Frontal cortex (tissue), 4 donors: ENCODE data around the gene UBL7. TPM values are rescaled to one million over a fixed set of nuclear protein-coding genes. Genes with fewer than 3 reads are reported as not detected.
"Not testable (repeated sequence)": the region's sequence is repeated elsewhere in the genome, so short reads cannot be mapped to it uniquely, and the experiment has no call there.

ENCODE experiments used
- DNase-seq, 2 donors: peaks; one replicate each; pipeline ENCODE4 v3.0.0; 2012; ENCODE audit warnings: low spot score in 2 of 2
- FAIRE-seq: peaks from 2 replicates; lab custom pipeline; 2012; peaks lifted over from hg19 to GRCh38; lab: Jason Lieb, UNC
- total RNA-seq: library from RNA; depleted of rRNA; stranded (reverse); fragments of >200 nt; gene quantifications from one replicate; pipeline ENCODE4 v1.2.3, GENCODE V29; 2014
- donor health status: control.
- donor health status: control.
- donor health status: control.

Gene UBL7
- total RNA-seq, 1 donor from 2014 or later, result 28.9 TPM

DNA sequence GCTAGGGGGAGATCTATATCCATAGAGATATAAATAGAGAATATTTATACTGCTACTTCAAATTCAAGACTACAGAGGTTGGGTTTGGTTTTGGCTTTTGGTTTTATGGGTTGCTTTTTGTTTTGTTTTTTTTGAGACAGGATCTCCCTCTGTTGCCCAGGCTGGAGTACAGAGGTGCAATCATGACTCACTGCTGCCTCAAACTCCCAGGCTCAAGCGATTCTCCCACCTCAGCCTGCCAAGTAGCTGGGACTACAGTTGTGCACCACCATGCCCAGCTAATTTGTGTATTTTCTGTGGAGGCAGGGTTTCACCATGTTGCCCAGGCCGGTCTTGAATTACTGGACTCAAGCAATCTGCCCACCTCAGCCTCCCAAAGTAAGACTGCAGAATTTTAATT lies 3.9 kb upstream of the UBL7 start:
- FAIRE-seq (no peak), DNase-seq (no peak)

DNA sequence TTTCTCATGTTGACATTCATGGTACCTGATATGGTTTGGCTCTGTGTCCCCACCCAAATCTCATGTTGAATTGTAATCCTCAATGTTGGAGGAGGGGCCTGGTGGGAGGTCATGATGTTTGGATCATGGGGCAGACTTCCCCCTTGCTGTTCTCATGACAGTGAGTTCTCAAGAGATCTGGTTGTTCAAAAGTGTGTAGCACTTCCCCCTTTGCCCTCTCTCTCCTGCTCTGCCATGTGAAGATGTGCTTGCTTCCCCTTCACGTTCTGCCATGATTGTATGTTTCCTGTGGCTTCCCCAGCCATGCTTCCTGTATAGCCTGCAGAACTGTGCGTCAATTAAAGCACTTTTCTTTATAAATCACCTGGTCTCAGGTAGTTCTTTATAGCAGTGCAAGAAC lies 3.3 kb upstream of the UBL7 start:
- no peak for FAIRE-seq

DNA sequence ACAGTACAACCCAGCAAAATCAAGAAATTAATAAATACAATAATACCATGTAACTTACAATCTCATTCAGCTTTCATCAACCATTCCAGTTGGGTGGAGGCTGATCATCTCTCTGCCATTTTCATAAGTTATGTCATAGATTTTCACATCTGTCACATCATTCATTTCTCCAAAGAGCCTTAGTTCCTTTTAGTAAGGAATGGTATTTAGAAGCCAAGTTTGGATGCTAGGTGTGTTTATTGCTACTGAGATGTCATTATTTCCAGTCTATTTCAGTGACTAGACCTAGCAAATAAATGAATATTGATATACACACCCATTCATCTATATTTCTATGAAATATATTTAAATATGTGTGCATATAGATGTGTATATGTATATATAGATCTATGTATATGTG lies 2.7 kb upstream of the UBL7 start:
- DNase-seq, result no peak
- FAIRE-seq, result no peak

More for the DNA sequence above, 3.3 kb upstream of the UBL7 start:
- DNase-seq, result no peak

DNA sequence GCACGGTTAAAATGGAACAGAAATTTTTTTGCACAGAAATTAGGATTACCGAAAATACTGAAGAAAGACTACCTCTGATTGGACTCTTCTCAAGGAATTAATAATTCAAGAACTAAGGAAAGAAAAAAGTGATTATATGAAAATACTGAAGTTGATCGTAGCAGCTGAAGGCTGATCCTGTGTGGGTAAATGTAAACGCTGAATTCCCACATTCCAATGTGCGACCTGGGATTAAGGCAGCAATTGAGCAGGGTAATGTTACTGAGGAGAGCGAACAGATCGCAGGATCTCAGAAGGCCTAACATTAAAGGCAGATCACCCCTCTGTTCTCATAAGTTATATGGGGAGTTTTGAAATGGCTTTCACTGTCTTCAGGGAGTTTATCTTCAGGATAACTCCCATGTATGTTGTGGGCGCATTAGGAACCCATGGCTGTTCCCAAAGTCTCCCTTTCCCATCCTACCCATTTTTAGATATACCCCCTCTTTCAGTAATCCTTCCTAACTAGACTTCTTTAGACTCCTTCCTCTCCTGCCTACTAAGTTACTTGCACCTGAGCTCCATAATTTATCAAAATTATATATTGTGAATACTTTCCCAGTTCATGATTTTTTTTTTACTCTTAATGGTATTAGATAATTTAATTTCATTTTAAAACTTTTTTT lies 1.0 kb upstream of the UBL7 start:
- no peak for FAIRE-seq
- no peak for DNase-seq

DNA sequence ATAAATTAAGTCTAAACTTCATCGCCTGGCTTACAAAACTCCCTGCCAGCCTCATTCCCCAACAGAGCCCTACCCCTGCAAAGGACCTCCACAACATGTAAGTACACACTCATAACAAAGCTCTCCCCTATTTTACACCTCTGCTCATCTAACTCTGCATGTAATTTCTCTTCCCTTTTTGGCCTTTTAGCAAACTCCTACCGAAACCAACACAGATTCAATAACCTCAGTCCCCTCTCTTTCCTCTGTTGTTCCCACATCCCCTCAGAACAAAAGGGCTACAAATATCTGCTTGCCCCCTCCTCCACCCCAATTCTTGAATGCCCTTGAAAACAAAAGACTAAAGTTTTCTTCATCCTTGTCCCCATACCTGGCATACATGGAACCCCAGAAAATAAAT lies 662 bp downstream of the UBL7 start:
- DNase-seq (no peak), FAIRE-seq (no peak)

- not testable (repeated sequence) for DNase-seq, FAIRE-seq
These were observed 1.2 kb downstream of the UBL7 start for GRCh38 chr15:74459798-74460197.

DNA sequence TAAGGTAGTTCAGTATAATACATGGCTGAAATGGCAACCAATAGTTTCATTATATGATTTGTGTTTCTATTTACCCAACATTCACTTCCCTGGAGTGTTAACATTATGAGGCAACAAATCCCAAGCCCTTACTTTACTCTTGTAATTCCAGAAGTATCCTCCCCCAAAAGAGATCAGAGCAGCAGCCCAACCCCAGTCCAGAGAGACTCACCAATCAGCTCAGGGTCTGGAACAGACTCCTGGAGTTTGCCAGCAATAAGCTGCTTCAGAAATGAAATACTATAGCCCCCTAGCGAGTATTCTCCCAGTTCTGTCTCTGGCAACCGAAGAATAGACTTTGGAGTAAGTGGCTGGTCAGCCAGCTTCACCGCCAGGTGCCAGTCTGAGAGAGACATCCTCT lies 2.5 kb downstream of the UBL7 start:
- FAIRE-seq (no peak), DNase-seq (no peak)

DNA sequence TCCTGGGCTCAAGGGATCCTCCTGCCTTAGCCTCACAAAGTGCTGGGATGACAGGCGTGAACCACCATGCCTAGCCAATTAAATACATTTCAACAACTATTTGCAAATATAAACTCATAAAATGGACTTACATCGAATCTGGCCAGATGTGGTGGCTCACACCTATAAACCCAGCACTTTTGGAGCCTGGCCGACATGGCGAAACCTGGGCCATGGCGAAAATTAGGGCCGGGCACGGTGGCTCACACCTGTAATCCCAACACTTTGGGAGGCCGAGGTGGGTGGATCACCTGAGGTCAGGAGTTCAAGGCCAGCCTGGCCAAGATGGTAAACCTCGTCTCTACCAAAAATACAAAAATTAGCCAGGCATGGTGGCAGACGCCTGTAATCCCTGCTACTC lies 3.9 kb downstream of the UBL7 start:
- not testable (repeated sequence) for DNase-seq, FAIRE-seq

- FAIRE-seq (no peak), DNase-seq (no peak)
These were observed 6.0 kb downstream of the UBL7 start for GRCh38 chr15:74454764-74455500.

- FAIRE-seq, result no peak
These were observed 6.8 kb downstream of the UBL7 start for GRCh38 chr15:74453925-74454763.

GRCh38 chr15:74451861-74452835 lies 8.8 kb downstream of the UBL7 start:
- DNase-seq, result no peak
- FAIRE-seq, result no peak

More at GRCh38 chr15:74453925-74454763, 6.8 kb downstream of the UBL7 start:
- no peak for DNase-seq

- FAIRE-seq (no peak), DNase-seq (no peak)
These were observed 9.6 kb downstream of the UBL7 start for GRCh38 chr15:74451322-74451721.

GRCh38 chr15:74449643-74450205 lies 11.2 kb downstream of the UBL7 start:
- FAIRE-seq (no peak), DNase-seq (no peak)

GRCh38 chr15:74449095-74449494 lies 11.9 kb downstream of the UBL7 start:
- no peak for FAIRE-seq
- DNase-seq, result no peak

GRCh38 chr15:74445816-74446763 lies 14.9 kb downstream of the UBL7 start:
- FAIRE-seq, result no peak
- no peak for DNase-seq

DNA sequence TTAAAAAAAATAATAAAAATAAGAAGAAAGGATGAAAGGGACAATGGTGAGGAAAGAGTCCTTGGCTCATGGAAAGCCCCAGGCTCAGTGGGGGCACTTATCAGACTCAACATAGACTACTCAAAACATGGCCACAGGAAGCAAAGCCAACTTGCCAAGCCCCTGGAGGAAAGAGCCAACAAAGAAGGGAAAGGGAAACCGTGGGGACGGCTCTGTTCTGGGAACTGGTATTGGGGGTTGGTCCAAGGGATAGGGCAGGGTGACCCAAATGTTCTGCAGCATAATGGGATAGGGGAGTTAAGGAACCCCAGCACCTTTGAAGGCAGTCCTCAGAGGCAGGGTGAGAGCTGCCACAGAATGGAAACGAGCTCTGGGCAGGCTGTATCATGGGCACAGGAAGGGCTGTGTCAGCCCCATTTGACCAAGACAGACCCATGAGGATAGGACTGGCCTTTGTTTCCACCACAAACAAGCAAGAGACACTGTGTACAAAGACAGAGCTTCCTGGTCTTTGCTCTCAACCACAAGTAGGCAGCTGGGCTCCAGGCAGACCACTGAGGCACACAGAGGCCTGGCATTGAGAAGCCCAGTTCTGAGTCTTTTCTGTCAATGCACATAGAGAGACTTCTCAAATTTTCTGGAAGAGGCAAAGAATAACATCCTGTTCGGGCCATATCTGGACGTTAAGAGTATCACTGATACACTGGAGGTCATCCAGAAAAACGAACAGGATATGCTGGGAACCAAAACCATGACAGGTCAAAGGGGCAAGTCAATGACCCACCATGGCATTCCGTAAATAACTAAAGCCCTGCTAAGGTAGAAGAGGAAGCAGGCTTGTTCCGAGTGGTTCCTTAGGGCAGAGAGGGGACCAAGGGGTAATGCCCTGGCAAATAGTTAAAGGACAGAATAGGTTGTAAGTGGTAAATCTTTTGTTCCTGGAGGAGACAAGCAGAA lies 16.6 kb downstream of the UBL7 start:
- FAIRE-seq (no peak), DNase-seq (no peak)
